Activated CD4-positive, alpha-beta T cell treated with anti-CD3 and anti-CD28 coated beads, Interleukin-2, amount 50 U/mL, for 4 hours (primary cell): ENCODE data around the gene CBY1.
A peak's percentile ranks its signal among the peaks of the same experiment; 100 is the strongest.

ENCODE experiments used
- DNase-seq, 2 experiments: peaks; one replicate each; pipeline ENCODE4 v3.0.0-alpha.2; 2020

CBY1 gene

GRCh38 chr22:38705235-38706100 lies 49.0 kb downstream of the CBY1 start, which contains the start of gene GTPBP1:
Gene GTPBP1, plus strand, starts transcription at chr22:38705944. Its CDS starts 12 bp downstream, at chr22:38705956.
- DNase-seq: peak; percentile 92 to 96

GRCh38 chr22:38706101-38706900 lies 49.9 kb downstream of the CBY1 start:
- peak; percentile 19 to 37 for DNase-seq

DNA sequence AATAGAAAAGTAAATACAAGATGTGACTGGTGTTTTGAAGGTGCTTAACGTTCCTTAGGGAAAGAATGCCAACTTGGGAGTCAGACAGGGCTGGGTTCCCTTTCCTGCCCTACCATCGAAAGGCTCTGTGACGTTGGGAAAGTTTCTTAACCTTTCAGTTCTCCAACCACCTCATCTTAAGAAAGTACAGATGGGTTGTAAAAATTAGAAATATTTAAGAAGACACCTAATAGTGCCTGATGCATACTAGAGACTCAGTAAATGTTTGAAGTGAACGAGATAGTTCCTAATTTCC lies 50.4 kb downstream of the CBY1 start:
- DNase-seq: no peak

GRCh38 chr22:38707346-38707745 lies 50.9 kb downstream of the CBY1 start:
- no peak for DNase-seq

GRCh38 chr22:38707984-38708383 lies 51.5 kb downstream of the CBY1 start:
- no peak for DNase-seq

- DNase-seq: no peak
Measured at GRCh38 chr22:38709306-38709705, 52.9 kb downstream of the CBY1 start.

DNA sequence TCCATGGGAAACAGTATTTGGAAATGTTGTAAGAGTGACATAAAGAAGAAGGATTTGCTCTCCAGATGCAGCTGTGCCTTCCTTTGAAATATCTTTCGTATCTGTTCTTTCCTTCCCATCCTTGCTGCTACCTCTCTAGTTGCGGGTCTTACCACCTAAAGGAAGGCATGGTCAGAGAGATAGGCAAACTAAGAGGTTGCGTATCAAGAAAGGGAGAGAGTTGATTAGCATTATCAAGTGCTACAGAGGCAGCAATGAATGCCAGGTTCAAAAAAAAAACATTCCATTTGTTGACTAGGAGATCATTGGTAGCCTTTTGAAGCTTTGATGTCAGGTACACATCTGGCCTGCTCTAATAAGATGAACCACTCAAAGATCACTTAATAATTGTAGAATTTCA lies 53.9 kb downstream of the CBY1 start:
- no peak for DNase-seq

GRCh38 chr22:38710866-38711265 lies 54.4 kb downstream of the CBY1 start:
- DNase-seq: no peak

DNA sequence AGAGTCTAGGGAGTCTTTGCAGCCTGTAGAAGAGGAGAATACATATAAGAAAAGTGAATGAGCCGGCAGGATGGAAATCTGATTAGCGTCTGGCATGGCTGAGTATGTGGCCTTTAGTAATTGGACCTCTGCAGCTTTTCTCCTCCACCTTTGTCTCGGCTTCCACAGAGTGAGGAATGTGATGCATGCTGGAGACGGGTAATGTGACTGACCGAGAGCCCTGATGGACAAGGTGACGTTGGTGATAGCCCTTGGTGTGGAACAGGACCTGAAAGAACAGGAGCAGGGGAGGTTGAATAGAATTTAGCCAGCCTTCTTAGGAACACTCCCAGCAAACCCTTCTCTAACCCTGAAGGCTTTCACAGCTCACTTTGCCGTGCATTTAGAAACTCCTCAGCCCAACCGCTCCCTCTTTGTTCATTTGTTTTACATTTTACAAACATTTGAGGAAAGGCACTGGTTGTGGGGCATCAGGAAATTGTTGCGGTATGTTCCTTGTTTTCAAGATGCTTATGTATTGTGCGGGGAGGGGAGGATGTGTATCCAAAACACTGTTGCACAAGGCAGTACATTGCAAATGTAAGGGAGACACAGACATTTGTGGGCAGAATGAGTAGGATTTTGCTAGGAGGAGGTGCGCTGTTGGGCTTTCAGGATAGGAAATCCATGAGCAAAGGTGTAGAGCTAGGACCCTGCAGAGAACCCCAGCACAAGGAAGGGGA lies 56.2 kb downstream of the CBY1 start:
- no peak for DNase-seq

DNA sequence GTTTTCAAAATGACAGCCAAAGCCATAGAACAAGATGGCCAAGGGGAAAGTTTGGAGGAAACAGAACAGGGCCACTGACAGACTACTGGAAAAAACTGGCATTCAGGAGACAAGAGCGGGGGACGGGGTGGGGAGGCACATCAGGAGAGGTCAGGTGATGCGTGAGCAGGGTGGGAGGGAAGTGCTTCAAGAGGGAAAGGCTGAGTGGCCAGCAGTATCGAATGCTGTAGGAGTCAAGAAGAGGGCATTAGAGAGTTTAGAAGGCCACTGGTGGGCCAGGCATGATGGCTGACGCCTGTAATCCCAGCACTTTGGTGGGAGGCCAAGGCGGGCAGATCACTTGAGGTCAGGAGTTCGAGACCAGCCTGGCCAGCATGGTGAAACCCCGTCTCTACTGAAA lies 57.5 kb downstream of the CBY1 start:
- no peak for DNase-seq

- no peak for DNase-seq
Measured at GRCh38 chr22:38715176-38715764, 58.8 kb downstream of the CBY1 start.

- no peak for DNase-seq
Measured at GRCh38 chr22:38715852-38716251, 59.4 kb downstream of the CBY1 start.

DNA sequence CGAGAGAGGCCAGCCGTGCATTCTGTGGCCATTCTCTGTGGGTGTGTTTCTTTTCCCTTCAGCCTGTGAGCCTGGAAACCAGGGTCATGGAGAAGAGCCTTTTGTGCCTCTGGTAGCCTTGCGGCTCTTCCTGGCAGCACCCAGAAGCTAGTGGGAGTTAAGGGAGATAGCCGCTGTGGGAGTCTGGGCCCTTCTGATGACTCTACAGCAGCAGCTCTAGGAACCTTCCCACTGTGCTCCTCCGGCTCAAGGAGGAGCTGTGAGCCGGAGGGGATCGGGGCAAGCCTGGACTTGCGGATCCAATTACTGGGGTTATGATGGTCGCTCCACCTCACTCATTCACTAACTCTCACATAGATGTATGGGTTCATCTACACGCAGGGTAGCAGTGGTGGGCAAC lies 59.8 kb downstream of the CBY1 start:
- DNase-seq: no peak

DNA sequence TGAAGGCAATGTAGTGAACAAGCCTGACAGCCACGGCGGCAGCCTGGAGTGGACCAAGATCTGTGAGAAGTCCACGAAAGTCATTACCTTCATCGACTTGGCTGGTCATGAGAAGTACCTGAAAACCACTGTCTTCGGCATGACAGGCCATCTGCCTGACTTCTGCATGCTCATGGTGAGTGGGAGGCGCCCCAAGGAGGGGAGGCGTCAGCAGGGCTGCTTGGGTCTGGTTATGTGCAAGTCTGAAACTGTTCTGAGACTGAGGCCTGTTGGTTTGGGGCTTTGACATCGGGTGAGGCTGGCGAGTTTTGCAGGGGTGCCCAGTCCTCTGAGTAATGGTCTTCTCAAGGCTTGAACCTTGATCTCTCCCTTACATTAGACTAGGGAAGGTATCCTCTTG lies 60.4 kb downstream of the CBY1 start:
- DNase-seq: no peak

DNA sequence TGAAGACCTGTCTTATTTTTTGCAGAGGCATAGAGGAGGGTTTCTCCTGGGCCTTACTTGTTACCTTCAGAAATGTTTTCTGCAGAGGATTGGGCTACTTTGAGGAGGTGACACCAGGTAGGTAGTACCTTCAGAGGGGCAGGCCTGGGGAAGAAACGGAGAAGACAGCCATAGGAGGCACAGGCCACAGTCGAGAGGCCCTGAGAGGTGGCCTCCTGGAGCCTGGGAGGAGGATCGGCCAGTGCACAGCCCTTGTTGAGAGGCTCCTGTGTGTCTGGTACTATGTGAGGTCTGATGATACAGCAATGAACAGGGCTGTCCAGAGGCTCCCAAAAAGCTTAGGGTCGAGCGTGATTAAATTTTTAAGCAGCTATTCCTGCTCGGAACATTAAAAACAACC lies 60.8 kb downstream of the CBY1 start:
- no peak for DNase-seq

- DNase-seq: no peak
Measured at GRCh38 chr22:38718414-38718813, 62.0 kb downstream of the CBY1 start.

GRCh38 chr22:38719196-38719595 lies 62.8 kb downstream of the CBY1 start:
- DNase-seq: no peak

DNA sequence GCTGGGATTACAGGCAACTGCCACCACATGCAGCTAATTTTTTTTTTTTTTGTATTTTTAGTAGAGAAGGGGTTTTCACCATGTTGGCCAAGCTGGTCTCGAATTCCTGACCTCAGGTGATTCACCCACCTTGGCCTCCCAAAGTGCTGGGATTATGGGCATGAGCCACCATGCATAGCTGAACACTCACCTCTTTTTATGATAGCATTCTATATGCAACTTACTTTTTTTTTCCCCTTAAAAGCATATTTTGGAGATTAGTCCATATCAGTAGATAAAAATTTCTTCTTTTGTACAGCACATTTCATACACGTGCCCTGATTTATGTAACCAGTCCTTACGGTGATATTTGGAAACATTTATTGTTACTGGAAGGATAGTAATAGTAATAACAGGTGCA lies 63.9 kb downstream of the CBY1 start:
- no peak for DNase-seq

DNA sequence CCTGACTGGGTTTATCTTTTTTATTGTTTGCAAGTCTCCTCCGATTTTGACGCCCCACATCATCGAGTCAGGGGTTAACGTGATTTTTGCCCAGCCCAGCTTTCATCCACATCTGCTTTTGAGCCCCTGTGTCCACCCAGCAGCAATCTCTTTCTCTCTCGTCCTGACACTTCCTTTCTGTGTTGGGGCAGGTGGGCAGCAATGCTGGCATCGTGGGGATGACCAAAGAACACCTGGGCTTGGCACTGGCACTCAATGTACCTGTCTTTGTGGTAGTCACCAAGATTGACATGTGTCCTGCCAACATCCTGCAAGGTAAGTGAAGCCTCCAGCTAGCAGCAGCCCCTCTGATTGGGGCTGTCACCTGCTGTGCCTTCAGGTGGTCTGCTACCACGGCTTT lies 65.1 kb downstream of the CBY1 start:
- no peak for DNase-seq
